Activated naive CD4-positive, alpha-beta T cell treated with anti-CD3 and anti-CD28 coated beads, Interleukin-2, amount 50 U/mL, for 72 hours (primary cell): ENCODE data around the gene JDP2. TPM values are rescaled to one million over a fixed set of nuclear protein-coding genes. Genes with fewer than 3 reads are reported as not detected.
A peak's percentile ranks its signal among the peaks of the same experiment; 100 is the strongest.

Experiments
- ATAC-seq, 2 donors: fragments of 150-1000 bp; cut with Tn5 transposase; 2 replicates each; pipeline ENCODE4 v1.10.0; 2021; ENCODE audit warnings: mild to moderate bottlenecking in 2 of 2, moderate library complexity in 2 of 2
- DNase-seq, 2 donors: peaks; one replicate each; pipeline ENCODE4 v3.0.0; 2021 to 2022; ENCODE audit warnings: low spot score in 2 of 2
- H3K27ac Mint-ChIP-seq, 2 donors: one replicate each; pipeline ENCODE4 v1.8.0; 2022; ENCODE audit warnings: mild to moderate bottlenecking in 2 of 2, mixed read lengths in 2 of 2
- H3K36me3 Mint-ChIP-seq, 2 donors: one replicate each; pipeline ENCODE4 v1.8.0; 2022; ENCODE audit warnings: mixed read lengths in 2 of 2
- H3K9me3 Mint-ChIP-seq, 2 donors: one replicate each; pipeline ENCODE4 v1.8.0; 2022; ENCODE audit warnings: mixed read lengths in 2 of 2
- total RNA-seq, 2 donors: library from RNA; stranded (reverse); gene quantifications; one replicate each; pipeline ENCODE4 v1.2.3, GENCODE V29; 2022

The JDP2 gene
- total RNA-seq, 2 donors from 2014 or later, result 0.46 to 2.0 TPM

DNA sequence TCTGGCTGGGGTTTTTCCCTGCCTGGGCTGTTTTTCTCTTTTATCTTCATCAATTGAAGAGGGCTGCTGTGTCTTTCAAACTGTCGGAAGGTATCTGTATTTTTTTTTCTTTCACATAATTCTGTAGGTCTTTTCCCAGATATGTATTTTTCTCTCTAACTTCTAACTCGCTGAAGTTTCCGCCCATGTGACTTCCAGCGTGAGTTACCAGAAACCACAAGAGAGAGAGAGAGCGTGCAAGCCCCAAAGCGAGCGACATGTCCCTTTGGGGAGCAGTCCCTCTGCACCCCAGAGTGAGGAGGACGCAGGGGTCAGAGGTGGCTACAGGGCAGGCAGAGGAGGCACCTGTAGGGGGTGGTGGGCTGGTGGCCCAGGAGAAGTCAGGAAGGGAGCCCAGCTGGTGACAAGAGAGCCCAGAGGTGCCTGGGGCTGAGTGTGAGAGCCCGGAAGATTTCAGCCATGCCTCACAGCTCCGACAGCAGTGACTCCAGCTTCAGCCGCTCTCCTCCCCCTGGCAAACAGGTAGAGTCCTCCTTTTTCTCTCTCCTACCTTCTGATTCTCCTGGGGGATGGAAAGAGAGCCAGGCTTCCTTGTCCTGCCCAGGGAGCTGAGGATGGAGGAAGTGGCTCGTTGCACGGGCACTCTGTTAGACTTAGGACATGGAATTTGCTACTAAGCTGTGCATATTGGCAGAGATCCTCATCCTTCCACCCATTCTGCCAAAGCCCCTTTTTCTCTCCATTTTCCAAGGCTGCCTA is 94.6 kb downstream of the JDP2 start, which contains the start of gene BATF:
Gene BATF, plus strand, starts transcription at position 246 of the 759 bp plus-strand sequence. Its CDS starts 214 bp downstream, at position 460.
- Mint-ChIP-seq H3K9me3 (peaks cover 0 to under 1% of the 10 kb centered on the region in 2 donors), H3K27ac (peak within 1 kb of the TSS; percentile 98 to 99), H3K36me3 (peaks cover 55 to 60% of the 10 kb centered on the region in 2 donors)
- ATAC-seq (peak; percentile 70), DNase-seq (peak; percentile 64 to 87)

DNA sequence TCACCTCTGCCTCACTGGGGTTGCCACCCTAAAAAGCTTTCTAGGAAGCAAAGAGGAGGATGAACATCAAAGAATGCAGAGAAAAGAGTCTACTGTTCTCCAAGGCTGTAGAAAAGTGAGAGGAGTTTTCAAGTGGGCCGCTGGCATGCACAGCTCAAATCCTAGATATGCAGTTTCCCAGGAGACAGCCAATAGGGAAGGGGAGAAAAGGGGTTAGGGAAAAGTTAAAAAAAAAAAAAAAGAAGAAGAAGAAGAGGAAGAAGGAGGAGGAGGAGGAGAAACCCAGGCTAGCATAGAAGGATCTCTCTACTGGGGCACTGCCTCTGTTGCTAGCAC is 95.1 kb downstream of the JDP2 start:
- H3K27ac Mint-ChIP-seq, result peak overlapping the region; percentile 98 to 99
- H3K36me3 Mint-ChIP-seq, result peaks cover 61 to 64% of the 10 kb centered on the region in 2 donors
- H3K9me3 Mint-ChIP-seq, result no peaks in the 10 kb centered on the region
- DNase-seq, result no peak
- ATAC-seq, result no peak

Other genes starting within 250 kb of the JDP2 start
- 10 to 100 TPM; 55.8 to 65.9 TPM for gene FOS, start 149.2 kb upstream of the JDP2 start, total RNA-seq
- gene BATF, start 94.4 kb downstream of the JDP2 start, total RNA-seq, result 100 to 1,000 TPM in 1 of 2 donors, 10 to 100 TPM in 1; 93.6 to 165 TPM
- gene FLVCR2, start 150.6 kb downstream of the JDP2 start, total RNA-seq, result 10 to 100 TPM; 11.6 to 18.3 TPM
- 10 to 100 TPM; 20.2 to 25.5 TPM for gene ERG28, start 232.9 kb downstream of the JDP2 start, total RNA-seq
- gene TTLL5, start 233.2 kb downstream of the JDP2 start, total RNA-seq, result 10 to 100 TPM; 36.6 TPM